NCI-H128 (cell line): ENCODE measurements around the gene SPATA31C1.
"Not testable (repeated sequence)": the region's sequence is repeated elsewhere in the genome, so short reads cannot be mapped to it uniquely, and the experiment has no call there.

Experiments
- DNase-seq: peaks from one replicate; lab custom pipeline; 2025; ENCODE audit not compliant: unreplicated experiment; lab: John Stamatoyannopoulos, UW

The SPATA31C1 gene

GRCh38 chr9:87917662-87918061 is at the start of gene SPATA31C1:
SPATA31C1 (plus strand) TSS chr9:87917962.
- DNase-seq, result not testable (repeated sequence)

GRCh38 chr9:87868175-87868574 is 49.6 kb upstream of the SPATA31C1 start:
- DNase-seq, result no peak

- no peak for DNase-seq
Observed at GRCh38 chr9:87868635-87869034, 49.1 kb upstream of the SPATA31C1 start.

- no peak for DNase-seq
Observed at GRCh38 chr9:87869082-87869481, 48.7 kb upstream of the SPATA31C1 start.

DNA sequence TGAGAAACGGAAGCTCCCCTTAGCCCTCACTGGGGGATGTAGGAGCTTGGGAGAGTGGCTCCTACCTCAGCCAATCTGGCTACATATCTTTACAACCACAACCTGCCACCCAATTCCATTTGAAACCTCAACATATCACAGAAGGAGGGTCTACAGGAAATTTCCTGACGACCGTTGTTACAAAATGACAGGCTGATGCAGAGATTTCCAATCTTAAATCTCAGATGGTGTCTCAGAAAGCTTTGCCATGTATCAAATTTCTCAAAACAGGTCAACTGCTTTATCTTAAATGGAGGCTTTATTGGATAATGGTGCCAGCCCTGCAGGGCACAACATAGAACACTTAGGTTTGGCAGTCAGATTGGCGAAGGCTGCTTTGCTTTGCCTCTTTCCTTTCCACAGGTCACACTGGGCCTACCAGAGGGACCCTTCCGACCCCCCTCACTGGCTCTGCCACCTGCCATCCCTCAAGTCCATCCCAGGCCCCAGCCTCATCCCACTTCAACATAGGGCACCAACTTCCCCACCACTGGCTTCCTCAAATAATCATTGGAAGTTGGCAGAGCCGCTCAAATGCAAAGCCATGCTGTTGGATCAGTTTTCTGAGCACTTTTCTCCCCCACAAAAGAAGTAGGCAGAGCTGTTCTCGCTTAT is 46.2 kb upstream of the SPATA31C1 start:
- no peak for DNase-seq

DNA sequence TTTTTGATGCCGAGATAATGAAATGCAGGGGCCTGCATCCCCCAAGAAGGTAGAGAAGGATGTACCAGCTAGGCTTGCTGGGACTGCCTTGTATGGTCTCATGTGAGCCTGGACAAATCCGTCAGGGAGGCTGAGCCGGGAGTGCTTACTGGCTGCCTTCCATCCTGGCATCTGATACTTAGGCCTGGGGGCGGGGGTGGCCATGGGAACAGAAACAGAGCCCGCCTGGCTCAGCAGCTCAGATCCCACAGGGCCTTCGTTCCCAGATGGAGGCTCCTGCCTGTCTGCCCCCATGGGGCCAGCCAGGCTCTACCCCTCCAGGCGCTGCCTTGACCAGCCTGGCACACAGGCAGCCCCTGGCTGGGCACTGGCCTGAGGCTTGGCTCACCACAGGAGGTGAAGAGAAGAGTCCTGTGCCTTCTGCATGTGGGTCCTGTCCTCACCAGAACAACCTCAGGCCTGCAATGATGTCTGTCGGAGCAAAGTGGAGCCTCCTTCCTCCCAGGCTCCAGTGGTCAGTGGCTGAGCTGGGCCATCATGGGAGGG is 45.6 kb upstream of the SPATA31C1 start:
- DNase-seq, result no peak

DNA sequence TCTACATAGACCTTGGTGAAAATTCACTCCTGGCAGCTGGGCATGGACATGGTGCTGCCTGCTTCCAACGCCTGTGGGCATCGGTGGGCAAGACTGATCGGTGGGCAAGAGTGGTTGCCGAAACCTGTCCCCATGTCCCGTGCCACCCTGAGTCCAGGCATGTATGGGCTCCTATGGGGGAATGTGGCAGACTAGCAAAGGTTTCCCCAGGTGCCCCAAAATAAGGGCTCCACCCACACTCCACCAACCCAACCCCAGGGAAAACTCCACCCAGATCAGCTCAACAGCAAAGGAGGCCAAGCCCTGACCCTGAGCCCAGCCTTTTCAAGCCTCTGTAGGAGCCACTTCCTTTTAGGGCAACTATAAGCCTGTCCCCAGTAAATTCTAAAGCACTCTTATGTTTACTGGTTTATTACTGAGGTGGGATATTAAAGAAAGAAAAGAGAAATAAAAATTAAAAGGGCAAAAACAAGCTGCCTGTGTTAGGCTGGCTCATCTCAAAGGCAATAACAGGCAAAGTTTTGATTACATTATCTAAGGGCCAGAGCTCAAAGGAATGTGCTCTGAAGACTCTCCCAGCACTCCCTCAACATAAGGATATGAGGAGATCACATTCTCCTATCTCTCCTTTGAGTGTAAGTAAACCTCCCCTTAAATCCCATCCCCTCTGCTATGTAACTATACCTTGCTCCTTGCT is 44.0 kb upstream of the SPATA31C1 start:
- no peak for DNase-seq

- DNase-seq, result no peak
Observed at GRCh38 chr9:87874304-87874623, 43.5 kb upstream of the SPATA31C1 start.

DNA sequence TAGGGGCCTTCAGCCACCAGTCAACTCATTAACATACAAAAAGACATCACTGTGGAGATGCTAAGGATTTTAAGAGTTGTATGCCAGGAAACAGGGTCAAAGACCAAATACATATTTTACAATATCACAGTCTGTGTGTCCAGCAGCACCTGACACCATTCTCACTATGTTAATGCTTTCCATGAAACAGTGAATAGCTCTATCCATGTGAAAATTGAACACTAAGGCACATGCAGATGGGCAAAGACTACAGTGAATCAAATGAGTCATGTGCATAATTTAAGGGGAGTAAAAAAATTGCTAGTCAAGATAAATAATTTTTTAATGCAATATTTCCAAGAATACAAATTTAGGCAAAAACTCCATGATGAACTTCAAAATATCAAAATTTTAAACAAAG is 42.7 kb upstream of the SPATA31C1 start:
- DNase-seq, result no peak

- DNase-seq, result no peak
Observed at GRCh38 chr9:87875831-87876545, 41.8 kb upstream of the SPATA31C1 start.

DNA sequence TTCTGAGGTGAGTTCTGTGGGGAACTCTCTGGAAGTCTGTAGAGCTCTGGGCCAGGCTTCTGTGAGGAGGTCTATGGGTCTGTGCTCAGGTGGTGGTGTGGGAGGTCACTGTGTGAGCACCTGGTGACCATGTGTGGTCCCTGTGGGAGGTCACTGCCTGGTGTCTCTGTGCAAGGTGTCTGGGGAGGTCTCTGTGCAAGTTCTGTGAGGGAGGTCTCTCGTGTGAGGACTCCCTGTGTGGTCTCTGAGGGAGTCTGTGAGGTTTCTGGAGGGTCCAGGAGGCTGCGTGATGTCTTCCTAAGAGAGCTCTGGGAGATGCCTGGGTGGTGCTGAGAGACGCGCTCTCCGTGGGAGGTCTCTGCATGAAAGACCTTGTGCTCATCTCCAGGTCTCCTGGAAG is 41.1 kb upstream of the SPATA31C1 start:
- no peak for DNase-seq

DNA sequence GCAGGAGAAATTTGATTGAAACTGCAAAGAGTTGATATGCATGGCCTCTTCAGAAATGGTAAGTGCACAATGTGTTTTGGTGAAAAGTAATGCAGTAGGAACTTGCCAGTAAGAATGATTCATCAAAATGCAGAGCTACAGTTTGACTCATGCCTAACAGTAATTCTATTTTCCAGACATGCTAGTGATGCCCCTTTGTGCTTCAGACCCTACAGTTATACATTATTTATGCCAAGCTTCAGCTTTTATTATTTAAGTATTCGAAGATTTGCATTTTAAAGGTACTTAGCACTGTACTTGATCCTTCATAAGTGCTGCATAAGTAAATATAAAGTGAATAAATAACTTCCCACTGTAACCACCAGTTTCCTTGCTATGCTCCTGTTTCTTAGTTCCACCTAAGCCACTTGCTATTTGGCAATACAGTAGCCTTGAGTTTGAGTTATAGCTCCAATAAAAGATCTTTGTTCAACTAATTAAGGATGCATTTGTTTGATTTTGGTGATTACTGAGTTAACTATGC is 38.7 kb upstream of the SPATA31C1 start:
- no peak for DNase-seq

GRCh38 chr9:87880116-87880515 is 37.6 kb upstream of the SPATA31C1 start:
- DNase-seq, result no peak

DNA sequence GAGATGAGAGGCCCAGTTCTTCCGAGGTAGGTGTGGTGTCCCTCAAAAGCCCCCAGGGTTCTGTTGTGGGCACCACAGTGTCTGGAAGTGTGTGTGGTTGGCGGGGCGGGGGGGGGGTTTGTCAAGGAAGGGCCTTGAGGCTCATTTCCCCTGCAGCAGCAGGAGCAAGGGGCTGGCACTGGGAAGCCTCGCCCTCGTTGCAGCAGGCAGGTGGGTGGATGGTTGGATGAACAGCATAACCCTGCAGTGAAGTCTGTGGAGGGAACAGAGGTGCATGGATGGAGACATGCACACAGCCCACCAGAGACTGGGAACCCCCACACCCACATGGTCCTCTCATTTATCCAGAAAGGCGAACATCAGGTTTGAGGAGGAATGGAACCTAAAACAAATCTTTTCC is 37.1 kb upstream of the SPATA31C1 start:
- no peak for DNase-seq

DNA sequence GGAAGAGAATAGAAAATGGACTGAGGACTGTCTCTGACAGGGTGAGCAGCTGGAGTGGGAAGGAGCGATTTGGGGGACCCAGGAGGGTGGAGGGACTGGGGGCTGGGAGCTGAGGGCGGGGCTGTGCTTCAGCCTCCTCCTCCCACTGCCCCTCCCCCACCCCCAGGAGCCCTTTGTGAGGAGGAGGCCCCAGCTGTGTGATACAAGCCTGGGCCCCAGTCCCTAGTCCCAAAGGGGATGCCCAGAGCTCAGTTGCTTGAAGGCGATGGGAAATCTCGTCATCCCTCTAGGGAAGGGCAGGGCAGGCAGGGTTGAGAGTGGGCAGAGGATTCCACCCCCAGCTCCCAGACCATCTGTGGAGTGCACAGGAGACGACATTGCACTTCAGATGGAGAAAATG is 35.1 kb upstream of the SPATA31C1 start, which contains the start of gene SPATA31E1:
TSS of gene SPATA31E1 (plus strand) at position 251 of the 400 bp plus-strand sequence. CDS start at position 266, 15 bp downstream.
- DNase-seq, result no peak

DNA sequence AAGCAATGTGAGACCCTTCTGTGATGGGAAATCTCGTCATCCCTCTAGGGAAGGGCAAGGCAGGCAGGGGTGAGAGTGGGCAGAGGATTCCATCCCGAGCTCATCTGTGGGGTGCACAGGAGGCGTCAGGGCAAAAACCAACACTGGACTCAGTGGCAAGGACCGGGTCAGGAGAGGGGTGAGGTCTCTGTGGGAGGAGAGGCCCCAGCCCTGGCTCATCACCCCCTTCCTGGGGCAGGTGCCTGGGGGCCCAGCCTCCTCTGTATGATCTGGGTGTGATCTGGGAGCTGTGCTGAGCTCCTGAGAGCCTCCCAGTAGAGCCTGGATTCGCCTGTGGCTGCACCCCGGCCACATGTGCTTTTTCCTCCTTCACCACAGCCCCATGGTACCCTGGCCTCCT is 34.5 kb upstream of the SPATA31C1 start:
- no peak for DNase-seq

- no peak for DNase-seq
Observed at GRCh38 chr9:87883990-87884389, 33.8 kb upstream of the SPATA31C1 start.

GRCh38 chr9:87884578-87885459 is 32.9 kb upstream of the SPATA31C1 start:
- DNase-seq, result no peak

GRCh38 chr9:87885484-87886189 is 32.1 kb upstream of the SPATA31C1 start:
- DNase-seq, result no peak
